UCSD-AML1 (cell line): ENCODE measurements around the gene SLC9A7.

Source experiments
- DNase-seq: peaks from one replicate; lab custom pipeline; 2025; ENCODE audit not compliant: unreplicated experiment; lab: John Stamatoyannopoulos, UW

Gene SLC9A7

DNA sequence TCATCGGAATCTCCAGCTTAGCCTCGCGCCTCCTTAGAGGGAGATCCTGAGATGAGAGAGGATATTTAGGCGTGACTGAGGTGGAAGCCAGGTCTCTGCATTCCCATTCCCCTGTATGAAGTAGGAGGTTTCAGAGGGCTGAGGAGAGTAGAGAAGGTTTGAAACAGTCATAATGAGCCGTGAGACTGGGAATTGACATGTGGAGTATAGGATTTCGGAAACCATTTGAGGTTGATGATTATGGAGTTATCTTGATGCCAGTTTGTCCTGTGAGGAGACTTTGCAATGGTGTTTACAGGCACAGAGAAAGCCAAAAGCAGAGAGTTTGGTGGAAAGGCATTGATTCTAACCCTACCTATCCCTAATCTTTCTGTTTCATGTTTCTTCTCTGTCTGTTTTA lies 183.3 kb downstream of the SLC9A7 start:
- DNase-seq, result no peak

DNA sequence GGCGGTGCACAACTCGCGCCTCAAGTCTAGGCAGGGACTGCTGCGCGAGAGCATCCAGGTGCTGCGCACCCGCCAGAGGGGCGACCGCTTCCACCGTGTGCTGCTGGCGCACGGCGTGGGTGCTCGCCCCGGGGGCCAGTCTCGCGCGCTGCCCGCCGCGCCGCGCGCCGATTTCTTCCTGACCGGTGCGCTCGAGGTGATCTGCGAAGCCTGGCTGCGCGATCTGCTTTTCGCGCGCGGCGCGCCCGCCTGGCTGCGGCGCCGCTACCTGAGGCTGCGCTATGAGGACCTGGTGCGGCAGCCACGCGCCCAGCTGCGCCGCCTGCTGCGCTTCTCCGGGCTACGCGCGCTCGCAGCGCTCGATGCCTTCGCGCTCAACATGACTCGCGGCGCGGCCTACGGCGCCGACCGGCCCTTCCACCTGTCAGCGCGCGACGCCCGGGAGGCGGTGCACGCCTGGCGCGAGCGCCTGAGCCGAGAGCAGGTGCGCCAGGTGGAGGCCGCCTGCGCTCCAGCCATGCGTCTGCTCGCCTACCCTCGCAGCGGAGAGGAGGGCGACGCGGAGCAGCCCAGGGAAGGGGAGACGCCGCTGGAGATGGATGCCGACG lies 184.0 kb downstream of the SLC9A7 start:
- peak; percentile 49 for DNase-seq

DNA sequence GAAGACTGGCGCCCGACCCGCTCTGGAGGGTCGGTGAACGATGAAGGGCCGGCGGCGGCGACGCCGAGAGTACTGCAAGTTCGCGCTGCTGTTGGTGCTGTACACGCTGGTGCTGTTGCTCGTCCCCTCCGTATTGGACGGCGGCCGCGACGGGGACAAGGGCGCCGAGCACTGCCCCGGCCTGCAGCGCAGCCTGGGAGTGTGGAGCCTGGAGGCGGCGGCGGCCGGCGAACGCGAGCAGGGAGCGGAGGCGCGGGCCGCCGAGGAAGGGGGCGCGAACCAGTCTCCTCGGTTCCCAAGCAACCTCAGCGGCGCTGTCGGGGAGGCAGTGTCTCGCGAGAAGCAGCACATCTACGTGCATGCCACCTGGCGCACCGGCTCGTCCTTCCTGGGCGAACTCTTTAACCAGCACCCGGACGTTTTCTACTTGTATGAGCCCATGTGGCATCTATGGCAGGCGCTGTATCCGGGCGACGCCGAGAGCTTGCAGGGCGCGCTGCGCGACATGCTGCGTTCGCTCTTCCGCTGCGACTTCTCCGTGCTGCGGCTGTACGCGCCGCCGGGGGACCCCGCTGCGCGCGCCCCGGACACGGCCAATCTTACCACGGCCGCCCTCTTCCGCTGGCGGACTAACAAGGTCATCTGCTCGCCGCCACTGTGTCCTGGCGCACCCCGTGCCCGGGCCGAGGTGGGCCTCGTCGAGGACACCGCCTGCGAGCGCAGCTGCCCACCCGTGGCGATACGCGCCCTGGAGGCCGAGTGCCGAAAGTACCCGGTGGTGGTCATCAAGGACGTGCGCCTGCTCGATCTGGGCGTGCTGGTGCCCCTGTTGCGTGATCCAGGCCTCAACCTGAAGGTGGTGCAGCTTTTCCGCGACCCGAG lies 184.8 kb downstream of the SLC9A7 start:
- peak; percentile 65 for DNase-seq

DNA sequence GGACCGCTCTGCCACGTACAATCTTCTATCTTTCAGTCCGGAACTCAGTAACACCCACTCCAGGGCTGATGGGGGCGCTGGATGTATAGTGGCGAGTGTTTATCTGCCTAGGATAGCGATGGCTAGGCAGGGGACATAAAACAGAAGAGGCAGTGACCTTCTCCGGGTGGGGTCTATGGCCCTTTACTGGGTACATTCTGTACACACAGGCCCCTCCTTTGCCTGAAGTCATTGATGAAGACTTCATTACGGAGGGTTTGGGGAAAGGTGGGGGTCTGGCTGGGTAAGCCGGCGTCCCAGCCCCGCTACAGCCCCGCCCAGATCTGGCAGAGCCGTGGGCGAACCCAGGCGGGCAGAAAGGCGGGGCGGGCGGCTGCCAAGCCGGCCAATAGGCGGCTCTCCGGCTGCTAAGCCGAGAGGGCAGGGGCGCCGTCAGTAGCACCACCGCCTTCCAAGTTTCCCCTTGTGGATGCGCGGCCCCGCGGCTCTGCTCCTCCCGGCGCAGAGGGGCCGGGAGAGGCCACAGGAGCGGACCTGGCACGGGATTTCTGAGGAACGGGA lies 185.5 kb downstream of the SLC9A7 start, which contains the start of gene CHST7:
CHST7 (plus strand) TSS at position 435 of the 561 bp plus-strand sequence. CDS start 167 bp downstream, outside the sequence.
- peak; percentile 78 for DNase-seq

DNA sequence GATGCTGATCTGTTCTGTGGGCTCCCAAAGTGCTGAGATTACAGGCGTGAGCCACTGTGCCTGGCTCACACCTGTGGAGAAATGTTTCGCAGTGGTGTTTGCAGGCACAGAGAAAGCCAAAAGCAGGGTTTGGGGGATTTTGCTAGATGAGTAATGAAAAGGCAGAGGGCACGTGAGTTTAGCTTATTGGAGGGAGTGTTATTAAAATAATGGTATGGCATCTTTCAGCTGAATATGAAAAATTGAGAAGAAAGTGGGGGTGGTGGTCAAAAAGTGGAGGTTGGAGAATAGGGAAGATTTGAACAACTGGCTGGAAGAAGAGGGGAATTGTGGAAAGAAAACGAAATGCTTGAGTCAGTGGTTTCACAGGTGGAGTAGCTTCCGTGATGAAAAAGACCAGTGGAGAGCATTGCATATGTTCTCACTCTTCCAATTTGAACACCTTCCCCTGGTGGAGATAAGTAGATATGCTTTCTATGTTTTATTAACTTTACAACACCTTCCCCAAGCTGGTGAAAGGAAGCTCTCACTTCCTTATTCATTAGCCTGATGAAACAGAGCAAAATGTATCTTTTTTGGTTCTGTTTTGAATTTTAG lies 186.5 kb downstream of the SLC9A7 start:
- no peak for DNase-seq

DNA sequence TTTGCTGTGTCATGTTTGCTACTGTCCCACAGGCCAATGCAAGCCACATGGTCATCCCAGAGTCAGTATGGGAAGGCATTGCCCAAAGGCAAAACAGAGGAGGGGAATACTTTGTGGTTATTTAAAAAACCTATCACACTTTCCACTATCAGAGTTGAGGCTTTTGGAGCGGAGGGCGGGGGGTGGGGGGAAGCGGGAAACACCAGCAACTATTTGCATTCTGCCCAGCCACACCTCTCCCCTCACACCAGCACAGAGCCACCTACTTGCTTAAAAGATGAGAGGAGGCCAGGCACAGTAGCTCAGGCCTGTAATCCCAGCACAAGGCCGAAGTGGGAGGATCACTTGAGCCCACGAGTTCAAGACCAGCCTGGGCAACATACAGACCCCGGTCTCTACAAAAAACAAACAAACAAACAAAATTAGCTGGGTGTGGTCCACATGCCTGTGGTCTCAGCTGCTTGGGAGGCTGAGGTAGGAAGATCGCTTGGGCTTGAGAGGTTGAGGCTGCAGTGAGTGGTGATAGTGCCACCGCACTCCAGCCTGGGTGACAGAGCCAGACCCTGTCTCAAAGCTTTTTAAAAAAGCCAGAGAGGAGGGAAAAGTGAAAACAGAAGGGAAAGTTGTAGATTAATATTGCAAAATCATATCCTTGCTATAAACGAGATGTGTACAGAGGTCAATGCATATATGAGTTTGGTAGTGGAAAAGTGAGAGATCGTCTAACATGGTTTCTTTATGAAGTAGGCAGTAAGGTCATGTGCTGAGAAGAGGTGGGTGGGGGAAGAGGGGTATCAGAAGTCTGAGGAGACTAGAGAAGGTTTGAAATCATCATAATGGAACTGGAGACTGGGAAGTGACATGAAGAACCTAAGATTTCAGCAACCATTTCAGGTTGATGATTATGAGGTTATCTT lies 187.2 kb downstream of the SLC9A7 start:
- DNase-seq, result no peak

DNA sequence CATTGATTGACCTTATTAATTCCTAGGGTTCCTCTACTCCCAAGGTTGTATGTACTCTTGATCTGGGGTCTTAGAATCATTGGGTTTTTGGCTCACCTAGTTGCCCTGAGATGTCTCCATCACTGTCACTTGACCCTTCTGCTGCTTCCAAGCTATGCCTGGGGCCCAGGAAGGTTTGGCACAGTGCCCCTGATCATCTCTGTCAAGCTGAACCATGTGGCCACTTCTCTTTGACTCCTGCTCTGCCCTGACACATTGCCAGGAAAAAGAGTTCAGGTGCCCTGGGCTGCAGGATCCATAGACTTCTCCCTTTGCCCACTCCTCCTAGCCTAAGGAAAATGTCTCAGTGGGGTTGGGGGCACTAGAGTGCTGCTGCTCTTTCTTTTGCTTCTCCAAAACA lies 189.3 kb downstream of the SLC9A7 start:
- DNase-seq, result no peak

DNA sequence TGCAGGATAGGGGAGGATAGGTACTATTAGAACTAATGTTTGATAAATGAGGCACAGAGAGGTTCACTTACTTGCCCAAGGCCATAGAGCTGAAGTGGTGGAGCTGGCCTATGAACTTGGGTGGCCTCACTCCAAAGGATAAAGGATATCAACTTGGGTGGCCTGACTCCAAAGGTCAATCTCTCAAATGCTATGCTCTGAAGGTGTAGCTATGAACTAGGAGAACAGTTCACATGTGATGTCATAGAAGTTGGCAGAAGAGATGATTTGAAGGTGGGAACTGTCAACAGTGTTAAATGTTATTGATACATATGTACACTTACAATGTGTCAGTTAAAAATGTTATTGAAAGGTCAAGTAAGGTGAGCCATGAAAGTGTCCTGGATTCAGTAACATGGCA lies 191.5 kb downstream of the SLC9A7 start:
- DNase-seq, result no peak

DNA sequence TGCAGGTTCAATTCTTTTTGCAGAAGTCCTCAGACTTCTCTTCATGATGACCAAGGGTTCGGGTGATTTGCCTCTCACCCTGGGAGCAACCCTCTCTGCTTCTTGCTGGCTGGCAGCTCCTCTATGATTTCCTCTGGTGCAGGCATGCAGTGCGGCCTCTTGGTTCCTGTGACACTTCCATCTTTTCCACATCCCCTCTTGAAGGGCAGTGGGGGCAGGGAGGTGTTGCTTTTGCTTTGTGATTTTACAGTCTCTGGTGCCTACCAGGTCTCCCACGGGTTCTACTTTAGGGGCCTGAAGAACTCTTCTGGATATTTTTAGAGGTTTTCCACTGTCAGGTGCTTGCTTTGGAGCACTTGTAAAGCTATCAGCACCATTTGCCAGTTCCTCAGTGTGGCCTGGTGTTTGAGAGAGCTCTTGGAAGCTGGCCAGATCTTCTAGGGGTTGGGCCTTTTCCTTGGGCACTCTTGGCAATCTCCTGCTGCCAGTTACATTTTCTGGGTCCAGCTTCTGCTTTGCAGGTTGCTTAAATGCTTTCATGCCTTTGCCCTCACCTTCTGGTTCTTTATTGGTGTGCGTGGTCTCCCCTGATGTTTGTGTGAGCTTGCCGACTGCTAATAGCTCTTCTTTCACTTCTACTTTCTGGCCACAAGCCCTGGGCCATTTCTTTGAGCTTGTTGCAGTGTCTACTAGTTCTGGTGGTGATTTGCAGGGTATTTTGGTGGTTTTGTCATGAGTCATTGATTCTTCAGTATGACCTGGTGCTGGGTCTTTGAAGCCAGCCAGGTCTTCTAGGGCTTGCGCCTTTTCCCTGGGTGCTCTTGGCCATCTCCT lies 196.9 kb downstream of the SLC9A7 start:
- peak; percentile 42 for DNase-seq

DNA sequence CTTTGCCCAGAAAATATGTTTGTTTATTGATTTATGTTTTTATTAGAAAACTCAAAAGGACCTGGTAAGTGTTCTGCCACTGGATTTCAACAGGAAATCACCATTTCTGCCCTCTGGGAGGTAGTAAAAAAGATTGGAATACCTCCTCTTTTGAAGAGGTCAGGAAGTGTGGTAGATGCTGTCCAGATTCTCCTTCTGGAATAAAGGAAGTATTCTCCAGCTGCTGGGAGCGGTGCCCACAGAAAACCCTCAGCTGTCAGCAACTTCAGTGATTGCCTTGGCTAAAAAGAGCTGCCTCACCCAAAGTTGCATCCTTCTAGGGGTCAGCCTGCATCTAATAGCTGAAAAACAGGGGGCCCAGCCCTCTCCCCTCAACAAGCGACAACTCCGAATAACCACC lies 199.9 kb downstream of the SLC9A7 start:
- no peak for DNase-seq

DNA sequence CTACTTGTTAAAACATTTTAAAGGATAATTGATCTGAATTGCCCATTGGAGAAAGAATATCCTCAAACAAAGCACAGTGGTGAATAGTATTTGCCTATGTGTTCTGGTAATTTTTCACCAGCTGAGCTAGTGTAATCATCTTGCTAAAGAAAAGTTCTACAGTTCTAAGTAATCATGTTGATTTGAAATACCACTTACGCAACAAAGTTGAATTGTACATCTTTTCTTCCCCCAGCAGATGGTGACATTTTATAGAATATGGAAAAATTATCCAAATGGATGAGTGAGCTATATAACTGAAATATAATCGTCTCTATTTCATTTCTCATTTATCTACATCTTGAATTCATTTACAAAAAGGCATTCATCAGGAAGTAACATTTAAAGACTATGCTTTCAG lies 204.0 kb downstream of the SLC9A7 start:
- no peak for DNase-seq

DNA sequence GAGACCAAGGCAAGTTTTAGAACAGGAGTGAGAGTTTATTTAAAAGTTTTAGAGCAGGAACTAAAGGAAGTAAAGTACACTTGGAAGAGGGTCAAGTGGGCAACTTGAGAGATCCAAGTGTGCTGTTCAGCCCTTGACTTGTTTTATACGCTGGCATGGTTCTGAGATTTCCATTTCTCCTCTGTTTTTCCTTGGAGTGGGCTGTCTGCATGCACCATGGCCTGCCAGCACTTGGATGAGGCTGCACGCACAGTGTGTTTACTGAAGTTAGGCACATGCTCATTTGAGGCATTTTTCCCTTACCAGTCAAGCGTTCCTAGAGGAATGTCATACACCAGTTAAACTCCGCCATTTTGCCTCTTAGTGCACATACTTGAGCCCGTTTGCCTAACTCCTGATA lies 205.0 kb downstream of the SLC9A7 start:
- DNase-seq, result no peak

DNA sequence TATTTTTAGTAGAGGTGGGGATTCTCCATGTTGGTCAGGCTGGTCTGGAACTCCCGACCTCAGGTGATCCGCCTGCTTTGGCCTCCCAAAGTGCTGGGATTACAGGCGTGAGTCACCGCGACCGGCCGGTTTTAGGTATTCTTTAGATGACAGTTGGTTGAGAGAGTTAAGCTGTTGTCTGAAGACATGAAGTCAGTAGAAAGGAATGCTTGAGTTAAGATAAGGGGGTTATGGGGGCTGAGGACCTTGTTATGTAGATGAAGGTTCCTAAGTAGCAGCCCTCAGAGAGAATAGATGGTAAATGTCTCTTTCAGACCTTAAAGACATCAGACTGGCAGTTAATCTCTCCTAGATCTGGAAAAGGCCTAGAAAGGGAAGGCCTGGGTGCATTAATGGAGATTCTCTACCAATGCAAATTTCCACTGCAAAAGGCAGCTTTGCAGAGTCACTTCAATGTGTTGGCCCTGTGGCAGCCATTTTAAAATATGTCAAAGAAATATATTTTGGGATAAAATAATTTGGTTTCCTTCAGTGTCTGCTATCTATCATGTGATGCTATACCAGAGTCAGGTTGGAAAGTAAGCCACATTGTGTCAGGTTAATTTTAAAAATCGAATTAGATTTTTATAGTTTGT lies 207.3 kb downstream of the SLC9A7 start:
- no peak for DNase-seq

DNA sequence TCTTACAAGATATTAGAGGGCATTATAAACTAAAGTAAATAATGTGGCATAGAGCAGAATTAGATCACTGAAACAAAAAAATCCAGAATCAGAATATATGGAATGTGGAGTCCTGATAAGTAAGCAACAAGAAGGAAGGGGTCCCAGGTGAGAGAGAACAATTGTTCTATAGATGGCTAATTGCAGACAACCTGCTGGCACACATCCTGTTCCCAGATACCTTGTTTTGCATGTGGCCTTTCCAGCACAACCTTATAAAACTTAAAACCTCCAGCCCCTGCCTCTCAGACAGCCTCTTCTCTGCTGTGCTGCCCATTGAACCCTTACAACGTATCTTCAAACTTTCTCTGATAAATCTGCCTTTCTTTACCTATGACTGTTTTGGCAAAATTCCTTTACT lies 209.0 kb downstream of the SLC9A7 start:
- DNase-seq, result no peak
